22Rv1 (cell line): Measurements from ENCODE around the gene PLXNC1.

Experiments
- ZFX ChIP-seq: fragments of 450-650 bp; IDR thresholded peaks from 2 replicates; pipeline ENCODE4 v1.6.1; 2017; ENCODE audit warnings: antibody characterized with exemption, borderline replicate concordance
- TF ChIP-seq, protein P1 (sequence below): fragments of 450-650 bp; IDR thresholded peaks from 2 replicates; pipeline ENCODE4 v1.5.1; 2017; ENCODE audit warnings: mild to moderate bottlenecking

DNA sequence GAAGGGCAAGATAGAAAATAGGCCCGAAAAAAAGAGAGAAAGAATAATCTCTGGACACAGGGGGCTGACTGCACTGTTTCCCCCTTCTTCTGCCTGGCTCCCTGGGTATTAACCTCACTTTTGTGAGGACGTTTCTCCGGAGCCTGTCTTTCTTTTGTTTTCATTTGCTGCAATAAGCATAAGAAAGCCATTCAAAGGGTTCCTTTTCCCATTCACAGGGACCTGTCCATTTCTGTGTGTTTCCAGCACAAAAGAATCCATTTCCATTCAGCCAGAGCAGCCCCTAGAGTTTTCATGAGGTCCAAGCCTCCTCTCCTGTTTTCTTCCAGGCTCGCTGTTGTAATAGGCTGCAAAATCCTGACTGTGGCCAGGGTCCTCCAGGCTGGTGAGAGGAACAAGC is 16.8 kb downstream of the PLXNC1 start:
- TF ChIP-seq, protein P1, sequence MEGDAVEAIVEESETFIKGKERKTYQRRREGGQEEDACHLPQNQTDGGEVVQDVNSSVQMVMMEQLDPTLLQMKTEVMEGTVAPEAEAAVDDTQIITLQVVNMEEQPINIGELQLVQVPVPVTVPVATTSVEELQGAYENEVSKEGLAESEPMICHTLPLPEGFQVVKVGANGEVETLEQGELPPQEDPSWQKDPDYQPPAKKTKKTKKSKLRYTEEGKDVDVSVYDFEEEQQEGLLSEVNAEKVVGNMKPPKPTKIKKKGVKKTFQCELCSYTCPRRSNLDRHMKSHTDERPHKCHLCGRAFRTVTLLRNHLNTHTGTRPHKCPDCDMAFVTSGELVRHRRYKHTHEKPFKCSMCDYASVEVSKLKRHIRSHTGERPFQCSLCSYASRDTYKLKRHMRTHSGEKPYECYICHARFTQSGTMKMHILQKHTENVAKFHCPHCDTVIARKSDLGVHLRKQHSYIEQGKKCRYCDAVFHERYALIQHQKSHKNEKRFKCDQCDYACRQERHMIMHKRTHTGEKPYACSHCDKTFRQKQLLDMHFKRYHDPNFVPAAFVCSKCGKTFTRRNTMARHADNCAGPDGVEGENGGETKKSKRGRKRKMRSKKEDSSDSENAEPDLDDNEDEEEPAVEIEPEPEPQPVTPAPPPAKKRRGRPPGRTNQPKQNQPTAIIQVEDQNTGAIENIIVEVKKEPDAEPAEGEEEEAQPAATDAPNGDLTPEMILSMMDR: no peak
- no peak for TF ChIP-seq ZFX
